HG03135 (cell line): ENCODE measurements around the gene ANKRD40.

Source experiments
- ATAC-seq: cut with Tn5 transposase; IDR thresholded peaks from one replicate; pipeline ENCODE4 v1.9.1; 2021; ENCODE audit warnings: mild to moderate bottlenecking, moderate library complexity; ENCODE audit not compliant: unreplicated experiment

The ANKRD40 gene

GRCh38 chr17:50672831-50673551, 34.7 kb downstream of the ANKRD40 start:
- no peak for ATAC-seq

GRCh38 chr17:50672071-50672470, 35.6 kb downstream of the ANKRD40 start:
- ATAC-seq: no peak

GRCh38 chr17:50668838-50669581, 38.7 kb downstream of the ANKRD40 start:
- no peak for ATAC-seq

DNA sequence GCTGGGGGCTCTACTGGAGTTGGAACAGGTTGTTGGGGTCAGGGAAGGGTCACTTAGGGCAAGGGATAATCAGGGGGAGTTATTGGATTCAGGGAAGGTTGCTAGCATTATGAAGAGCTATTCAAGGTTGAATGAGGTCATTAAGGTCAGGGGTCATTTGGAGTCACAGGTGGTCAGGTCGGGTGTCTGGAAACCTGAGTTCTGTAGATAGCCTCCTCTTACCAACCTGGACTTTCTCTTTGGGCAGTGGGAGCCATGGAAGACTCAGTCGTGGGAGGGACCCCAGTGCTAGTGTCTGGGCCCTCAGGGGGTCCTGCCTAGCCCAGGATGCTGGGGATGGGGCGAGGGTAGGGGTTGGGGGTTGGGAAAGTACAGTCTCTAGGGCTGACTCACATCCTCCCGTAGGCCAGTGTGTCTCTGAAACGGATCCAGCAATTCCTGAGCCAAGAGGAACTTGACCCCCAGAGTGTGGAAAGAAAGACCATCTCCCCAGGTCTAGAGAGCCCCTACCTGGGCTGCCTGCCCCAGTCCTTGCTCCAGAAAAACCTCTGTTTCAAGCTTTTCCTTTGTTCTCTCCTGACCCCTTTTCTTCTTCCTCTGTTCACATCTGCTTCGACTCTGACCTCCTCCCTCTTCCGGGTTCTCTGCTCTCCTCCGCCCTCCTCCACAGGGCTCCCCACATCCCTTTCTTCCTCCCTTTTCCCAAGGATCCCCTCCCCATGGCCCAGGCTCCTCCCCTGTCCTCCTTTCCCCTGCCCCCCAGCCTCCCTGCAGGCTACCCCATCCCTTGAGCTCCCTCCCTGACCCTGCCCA, 39.5 kb downstream of the ANKRD40 start:
- no peak for ATAC-seq

DNA sequence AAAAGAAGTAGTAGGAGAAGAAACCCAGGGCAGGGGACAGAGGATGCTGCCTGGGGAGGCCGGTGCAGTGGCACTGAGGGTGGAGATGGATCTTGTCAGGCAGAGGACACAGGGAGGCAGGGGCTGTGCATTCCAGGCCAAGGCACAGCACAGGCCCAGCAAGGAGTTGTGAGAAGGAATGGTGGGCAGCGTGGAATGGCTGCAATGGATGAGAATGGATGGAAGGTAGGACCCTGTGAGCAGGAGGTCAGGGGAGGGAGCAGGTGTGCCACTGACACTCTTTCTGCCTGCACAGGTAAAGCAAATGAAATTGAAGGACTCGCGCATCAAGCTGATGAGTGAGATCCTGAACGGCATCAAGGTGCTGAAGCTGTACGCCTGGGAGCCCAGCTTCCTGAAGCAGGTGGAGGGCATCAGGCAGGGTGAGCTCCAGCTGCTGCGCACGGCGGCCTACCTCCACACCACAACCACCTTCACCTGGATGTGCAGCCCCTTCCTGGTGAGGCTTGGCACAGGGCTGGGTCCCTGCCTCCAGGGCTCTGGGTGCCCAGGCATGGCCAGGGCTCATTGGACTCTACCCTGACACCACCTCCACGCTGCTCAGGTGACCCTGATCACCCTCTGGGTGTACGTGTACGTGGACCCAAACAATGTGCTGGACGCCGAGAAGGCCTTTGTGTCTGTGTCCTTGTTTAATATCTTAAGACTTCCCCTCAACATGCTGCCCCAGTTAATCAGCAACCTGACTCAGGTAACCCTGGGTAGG, 40.3 kb downstream of the ANKRD40 start:
- ATAC-seq: no peak

DNA sequence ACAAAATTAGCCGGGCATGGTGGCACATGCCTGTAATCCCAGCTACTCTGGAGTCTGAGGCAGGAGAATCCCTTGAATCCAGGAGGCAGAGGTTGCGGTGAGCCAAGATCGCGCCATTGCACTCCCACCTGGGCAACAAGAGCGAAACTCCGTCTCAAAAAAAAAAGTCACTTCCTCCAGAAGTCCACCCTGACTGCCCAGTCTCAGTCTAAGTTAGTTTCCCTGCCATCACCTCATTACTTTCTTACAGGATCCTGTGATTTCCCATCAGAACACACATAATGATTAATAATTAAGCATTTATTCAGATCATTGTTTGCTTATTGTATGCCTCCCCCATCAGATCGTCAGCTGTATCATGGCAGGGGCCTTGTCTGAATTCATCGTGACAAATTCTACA, 41.4 kb downstream of the ANKRD40 start:
- ATAC-seq: no peak

GRCh38 chr17:50665838-50666237, 41.9 kb downstream of the ANKRD40 start:
- no peak for ATAC-seq

DNA sequence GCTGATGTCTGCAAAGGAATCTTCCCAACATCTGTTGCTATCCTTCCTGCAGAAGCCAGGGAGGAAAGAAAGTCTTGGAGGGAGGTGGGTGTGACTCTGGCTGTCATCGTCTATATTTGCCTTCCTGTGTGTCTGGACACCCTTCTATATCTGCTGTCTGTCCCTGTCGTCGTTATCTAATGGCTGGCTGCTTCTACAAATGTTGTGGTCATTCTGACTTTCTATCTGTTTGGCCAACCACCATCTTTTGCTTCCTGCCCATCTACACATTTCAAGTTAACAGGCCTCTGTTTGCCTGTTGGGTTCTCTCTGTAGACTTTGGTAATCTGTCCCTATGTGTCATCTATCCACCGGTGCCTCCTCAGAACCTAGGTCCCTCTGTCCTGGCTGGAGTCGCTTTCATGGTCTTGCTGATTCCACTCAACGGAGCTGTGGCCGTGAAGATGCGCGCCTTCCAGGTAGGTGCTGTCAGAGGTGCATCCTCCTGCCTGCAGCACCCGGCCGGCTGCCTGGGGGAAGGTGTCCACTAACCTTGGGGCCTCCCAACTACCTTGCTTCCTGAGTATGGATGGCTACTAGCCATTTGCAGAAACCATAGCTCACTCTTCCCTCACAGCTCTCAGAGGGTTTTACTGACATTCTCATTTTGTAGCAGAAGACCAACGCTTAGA, 42.8 kb downstream of the ANKRD40 start:
- ATAC-seq: no peak

DNA sequence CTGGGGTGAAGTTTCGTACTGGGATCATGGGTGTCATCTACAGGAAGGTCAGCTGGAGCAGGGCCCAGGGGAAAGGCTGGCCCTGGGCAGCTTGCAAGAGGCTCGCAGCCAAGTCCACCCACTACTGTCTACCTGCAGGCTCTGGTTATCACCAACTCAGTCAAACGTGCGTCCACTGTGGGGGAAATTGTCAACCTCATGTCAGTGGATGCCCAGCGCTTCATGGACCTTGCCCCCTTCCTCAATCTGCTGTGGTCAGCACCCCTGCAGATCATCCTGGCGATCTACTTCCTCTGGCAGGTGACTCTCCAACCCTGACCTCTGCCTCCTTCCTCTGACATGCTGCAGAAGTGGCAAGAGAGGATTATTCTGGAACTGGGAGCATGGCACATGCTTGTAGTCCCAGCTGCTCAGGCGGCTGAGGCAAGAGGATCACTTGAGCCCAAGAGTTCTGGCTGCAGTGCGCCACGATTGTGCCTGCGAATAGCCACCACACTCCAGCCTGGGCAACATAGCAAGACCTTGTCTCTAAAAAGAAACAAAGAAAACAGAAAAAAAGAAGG, 43.8 kb downstream of the ANKRD40 start:
- ATAC-seq: no peak

DNA sequence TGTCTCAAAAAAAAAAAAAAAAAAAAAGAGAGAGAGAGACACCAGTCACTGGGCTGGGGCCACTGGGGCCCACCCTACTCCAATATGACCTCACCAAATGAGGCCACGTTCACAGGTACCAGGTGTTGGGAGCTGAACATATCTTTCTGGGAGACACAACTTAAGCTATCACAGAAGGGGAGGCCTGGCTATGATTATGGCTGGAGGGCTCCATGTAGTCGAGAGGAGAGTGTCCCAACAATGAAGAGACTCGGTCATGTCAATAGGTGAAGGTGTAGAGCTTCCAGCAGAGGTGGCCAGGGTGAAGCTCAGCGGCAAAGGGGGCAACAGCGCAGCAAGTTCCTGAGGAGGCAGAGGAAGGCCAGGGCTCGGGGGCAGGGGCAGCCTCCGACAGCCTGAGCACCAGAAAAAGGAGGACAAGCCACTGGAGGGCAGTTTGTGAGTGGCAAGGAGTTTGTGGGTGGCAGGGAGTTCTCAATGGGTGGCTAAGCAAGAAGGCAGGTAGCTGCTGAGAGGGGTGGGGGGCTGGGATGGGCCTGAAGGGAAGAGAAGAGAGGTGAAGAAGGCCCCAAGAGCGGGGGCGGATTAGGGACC, 45.0 kb downstream of the ANKRD40 start:
- no peak for ATAC-seq

DNA sequence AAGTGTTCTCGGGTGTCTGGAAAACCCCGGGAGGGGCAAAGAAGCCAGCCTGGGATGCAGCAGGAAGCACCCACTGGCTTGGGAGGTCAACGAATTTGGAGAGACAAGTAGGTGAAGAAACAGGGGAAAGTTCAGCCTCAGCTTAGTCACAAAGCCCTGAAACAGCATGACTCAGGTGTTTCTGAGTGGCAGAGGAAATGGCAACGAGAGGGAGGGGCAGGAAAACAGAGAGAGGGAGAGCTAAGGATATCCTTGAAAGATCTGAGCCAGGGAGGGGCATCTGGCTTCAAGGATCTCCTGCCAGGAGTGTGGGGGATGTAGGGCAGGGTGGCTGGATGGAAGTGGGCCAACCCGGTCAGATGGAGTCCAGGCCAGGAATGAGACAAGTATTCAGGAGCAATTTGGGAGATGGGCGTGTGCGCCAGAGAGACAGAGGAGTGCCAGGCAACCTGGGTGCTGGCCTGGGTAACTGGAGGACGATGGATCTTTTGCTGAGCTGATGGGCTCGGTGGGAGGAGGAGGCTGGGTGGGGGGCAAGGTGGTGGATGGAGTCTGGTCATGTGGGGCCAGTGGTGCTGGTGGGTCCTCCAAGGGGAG, 45.8 kb downstream of the ANKRD40 start:
- ATAC-seq: no peak

GRCh38 chr17:50661348-50661747, 46.4 kb downstream of the ANKRD40 start:
- no peak for ATAC-seq

DNA sequence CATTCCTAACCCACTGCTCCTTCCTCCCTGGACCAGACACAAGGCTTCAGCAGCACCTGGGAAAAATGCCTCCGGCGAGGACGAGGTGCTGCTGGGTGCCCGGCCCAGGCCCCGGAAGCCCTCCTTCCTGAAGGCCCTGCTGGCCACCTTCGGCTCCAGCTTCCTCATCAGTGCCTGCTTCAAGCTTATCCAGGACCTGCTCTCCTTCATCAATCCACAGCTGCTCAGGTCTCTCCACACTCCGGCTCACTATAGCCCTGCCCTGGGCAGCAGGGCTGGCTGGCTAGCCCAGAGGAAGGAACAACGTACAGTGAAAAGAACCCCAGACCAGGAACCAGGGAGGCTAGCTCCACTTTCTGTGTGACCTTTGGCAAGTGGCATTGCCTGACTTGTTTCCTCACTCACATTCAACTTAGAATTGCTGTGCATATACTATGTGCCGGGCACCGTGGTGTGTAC, 46.8 kb downstream of the ANKRD40 start:
- no peak for ATAC-seq

DNA sequence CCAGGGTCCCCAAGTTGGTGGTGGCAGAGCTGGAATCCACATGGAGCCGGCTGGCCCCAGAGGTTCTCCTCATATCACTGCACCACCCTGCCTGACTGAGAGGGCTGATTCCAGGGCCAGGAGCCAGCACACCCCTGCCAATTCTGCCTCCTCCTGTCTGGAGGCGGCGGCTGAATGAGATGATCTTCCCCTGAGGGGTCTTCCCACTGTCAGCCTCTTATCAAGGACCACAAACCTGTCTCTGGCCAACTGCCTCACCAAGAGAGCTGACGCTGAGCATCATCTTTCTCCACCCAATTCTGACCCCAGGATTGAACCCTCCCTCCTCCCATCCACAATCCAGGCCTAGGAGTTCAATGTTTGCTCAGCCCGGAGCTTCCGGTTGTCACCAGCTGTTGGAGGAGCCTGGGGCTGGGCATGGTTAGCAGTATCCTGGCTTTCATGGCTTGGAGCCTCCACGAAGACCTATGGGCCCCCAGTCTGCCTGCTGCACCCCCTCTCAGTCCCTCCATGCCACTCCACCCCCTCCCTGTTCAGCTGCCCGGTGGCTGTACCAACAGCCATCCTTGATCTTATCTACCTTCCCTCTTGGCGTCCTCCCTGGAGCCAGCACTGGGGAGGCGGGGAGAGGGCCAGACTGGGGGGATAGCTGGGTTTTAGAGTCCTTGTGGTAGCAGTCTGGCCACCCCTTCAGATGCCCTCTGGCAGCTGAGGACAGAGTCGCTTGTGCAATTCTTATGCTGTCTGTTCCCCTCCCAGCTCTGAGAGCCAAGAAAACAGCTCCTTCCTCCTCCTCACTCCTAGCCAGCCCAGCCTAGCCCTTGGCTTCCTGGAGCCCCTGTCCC, 47.5 kb downstream of the ANKRD40 start:
- no peak for ATAC-seq

DNA sequence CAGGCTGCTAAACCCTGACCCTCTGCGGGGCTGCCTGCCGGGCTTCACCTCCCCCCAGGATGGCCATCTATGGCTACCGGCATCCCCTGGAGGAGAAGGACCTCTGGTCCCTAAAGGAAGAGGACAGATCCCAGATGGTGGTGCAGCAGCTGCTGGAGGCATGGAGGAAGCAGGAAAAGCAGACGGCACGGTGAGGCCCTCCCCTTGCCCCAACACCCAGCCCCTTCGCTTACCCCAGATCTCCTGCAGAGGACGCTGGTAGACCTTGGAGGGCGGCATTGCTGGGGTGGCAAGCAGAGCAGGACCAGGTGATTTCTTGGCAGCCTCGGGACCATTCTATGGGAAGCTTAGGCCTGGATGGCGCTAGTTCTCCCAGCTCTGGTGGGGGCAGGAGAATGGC, 48.5 kb downstream of the ANKRD40 start:
- no peak for ATAC-seq

DNA sequence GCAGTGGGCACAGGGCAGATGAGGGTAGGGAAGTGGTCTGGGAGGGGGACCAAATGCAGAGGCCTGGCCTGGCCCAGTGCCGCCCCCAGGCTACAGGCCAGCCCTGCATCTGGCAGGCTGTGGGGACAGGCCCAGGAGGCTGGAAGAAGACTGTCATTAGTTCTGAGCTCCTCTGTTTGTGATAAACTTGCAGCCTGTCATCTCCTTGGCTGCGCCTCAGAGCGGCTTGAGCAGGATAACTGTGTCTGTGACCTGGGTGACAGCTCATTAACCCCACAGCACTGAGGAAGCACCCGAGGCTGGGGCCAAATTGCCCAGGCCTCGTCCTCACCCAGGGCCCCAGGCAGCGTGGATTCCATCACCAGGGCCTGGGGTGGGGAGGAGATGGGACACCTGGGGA, 49.1 kb downstream of the ANKRD40 start:
- ATAC-seq: no peak

DNA sequence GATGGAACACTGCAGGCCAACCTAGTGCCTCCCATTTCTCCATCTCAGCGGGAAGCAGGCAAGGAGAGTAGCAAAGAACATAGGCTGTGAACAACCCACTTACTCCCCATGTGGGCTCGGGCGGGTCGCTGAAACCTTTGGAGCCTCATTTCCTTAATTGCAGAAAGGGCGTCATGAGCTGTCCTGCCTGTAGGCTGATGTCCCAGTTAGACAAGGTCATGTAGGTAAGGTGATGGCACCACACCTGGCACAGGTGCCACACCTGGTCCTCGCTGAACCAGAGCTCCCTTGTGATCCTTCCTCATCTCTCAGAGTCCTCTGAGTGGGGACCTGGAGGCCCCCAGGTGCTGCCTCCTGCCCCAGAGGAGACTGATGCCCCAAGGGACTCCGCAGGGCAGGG, 50.1 kb downstream of the ANKRD40 start:
- ATAC-seq: no peak

DNA sequence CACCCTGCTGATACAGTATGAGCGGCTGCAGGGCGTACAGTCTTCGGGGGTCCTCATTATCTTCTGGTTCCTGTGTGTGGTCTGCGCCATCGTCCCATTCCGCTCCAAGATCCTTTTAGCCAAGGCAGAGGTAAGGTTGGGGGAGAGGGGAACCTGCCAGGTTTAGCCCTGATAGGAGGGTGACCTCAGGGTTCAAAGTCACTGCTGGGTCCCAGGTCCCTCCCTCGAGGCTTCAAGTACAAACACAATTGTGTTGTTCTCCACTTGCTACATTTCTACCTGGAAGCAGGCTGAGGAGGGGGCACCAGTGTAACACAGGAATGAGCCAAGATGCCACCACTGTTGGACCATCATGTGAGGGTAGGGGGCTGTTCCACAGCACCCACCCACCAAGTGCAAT, 50.7 kb downstream of the ANKRD40 start:
- ATAC-seq: no peak
